Activated gamma-delta T cell (primary cell): ENCODE data around the gene PCBP1.
"Not testable (repeated sequence)": the region's sequence is repeated elsewhere in the genome, so short reads cannot be mapped to it uniquely, and the experiment has no call there.

ENCODE experiments used
- DNase-seq: peaks from one replicate; lab custom pipeline; 2025; lab: John Stamatoyannopoulos, UW

PCBP1 gene

DNA sequence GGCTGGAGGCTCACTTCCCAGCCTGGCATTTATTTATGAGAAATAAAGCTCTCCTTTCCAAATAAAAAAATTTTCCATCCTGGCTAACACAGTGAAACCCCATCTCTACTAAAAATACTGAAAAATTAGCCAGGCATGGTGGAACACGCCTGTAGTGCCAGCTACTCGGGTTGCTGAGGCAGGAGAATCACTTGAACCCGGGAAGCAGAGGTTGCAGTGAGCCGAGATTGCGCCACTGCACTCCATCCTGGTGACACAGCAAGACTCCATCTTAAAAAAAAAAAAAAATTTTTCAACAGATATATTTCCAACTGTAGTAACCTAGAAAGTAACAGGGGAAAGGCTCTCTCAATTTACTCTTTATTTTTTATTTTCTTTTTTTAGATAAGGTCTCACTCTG lies 6.1 kb upstream of the PCBP1 start:
- DNase-seq, result no peak

DNA sequence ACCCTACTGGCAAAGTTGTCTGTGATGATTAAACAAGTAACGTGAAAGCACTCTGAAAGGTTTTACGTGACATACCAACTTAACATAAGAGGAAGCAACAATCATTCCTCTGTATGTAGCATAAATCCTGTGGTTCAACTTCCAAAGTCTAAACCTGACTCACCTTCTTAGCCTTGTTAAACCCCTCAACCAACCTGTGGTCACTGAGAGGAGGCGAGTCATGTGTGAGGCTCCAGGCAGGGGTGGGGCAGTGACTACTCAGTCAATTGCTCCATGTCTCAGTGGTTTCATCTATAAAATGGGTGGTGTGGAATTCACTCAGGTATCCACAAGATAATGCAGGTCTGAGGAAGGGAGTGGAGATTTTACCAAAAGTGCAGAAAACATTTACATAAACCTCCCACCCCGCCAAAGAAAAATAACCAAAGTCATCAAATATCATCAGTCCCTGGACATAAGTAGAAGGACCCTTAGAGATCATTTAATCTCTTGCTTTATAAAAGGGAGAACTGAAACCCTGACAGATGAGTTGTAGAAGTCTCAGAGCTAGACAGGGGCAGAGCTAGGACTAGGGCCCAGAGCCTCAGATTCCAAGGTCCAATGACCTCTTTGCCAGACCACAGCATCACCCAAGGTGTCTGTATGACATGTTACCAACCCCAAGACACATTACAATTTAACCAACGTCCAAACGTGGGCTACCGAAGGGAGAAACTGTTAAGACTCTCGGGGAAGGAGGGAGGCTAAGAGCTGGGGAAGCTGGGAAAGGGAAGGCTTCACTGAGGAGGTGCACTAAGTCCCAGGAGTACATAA lies 3.7 kb upstream of the PCBP1 start:
- DNase-seq, result no peak

DNA sequence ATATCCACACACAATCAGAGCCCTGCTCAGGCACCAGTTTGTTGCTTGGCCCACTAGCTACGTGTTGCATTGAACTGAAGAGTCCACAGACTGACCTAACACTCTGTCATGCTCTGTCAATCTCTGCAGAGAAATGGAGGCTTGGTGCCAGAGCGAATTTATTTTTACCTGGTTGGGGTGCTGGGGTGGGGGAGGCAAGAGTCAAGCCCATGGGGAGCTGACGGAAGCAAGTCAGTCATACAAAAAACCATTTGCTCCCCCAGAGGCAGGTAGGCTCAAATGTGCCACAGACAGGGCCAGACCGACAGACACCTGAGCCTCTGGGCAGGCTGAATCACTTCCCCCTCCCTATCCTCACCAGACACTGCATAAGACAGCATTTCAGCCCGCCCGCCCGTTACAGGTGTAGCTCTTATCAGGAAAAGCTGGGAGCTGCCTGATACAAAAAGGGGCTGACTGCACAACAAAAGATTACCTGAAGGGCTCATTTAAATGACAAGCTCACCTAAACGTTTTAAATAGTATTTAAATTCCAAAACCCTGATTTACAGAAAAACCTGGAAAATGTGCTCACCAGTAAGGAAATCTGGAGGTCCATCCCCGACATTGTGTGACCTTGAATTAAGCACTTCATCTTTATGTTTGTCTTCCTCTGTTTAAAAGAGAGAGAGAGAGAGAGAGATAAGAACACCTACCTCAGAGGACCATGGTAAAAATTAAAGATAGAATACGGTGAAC lies 2.1 kb upstream of the PCBP1 start:
- no peak for DNase-seq

DNA sequence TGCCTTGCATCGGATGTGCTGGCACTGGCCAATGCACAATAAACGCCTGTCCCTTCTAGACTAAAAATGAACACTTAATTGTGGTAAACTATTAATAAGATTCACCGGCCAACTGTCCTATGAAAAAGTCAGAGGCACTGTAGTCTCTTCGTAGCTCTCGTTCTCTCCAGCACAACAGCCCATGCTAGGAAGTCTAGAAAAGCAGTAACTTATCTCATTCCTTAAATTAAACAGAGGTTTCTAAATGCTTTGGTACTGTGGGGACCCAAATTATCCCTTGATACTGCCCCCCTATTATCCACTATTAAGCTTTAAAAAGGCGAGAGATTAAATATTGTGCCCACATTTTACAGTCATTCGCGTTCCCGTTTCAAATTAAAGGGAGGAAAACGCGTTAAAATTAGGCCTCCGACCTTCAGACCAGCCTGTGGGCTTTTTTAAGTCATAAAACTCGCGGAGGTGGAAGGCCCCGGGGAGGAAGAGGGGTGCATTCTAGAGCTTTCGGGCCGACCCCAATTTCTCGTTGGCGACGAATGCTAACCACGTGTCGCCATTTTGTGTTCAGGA lies 1.5 kb upstream of the PCBP1 start:
- DNase-seq, result no peak

DNA sequence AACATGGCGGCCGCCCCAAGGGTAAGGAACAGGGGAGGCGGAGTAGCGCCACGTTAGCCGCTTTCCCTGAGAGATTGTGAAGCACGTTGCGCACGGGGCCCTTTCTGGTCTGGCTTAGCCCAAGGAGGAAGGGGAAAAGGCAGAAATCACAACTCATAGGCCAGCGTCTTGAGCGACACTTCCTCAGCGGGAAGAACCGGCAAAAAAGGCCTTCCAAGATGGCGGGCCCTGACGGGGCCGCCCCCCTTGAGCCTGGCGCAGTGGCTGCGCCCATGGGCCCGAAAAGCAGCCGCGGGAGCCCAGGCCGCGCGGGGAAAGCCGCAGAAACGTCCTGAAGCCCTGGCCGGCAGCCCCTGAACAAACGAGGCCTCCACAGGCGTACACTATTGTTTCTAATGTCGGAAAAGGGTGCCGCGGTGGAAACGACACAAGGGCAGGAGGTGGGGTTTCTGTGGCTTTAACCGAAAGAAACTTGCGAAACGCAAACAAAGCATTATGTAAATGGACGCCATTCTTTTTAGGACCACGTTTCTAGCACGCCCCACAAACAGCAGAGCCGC lies 919 bp upstream of the PCBP1 start:
- peak; percentile 48 for DNase-seq

DNA sequence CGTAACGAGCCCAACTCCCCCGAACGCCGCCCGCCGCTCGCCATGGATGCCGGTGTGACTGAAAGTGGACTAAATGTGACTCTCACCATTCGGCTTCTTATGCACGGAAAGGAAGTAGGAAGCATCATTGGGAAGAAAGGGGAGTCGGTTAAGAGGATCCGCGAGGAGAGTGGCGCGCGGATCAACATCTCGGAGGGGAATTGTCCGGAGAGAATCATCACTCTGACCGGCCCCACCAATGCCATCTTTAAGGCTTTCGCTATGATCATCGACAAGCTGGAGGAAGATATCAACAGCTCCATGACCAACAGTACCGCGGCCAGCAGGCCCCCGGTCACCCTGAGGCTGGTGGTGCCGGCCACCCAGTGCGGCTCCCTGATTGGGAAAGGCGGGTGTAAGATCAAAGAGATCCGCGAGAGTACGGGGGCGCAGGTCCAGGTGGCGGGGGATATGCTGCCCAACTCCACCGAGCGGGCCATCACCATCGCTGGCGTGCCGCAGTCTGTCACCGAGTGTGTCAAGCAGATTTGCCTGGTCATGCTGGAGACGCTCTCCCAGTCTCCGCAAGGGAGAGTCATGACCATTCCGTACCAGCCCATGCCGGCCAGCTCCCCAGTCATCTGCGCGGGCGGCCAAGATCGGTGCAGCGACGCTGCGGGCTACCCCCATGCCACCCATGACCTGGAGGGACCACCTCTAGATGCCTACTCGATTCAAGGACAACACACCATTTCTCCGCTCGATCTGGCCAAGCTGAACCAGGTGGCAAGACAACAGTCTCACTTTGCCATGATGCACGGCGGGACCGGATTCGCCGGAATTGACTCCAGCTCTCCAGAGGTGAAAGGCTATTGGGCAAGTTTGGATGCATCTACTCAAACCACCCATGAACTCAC lies 673 bp downstream of the PCBP1 start:
- DNase-seq, result no peak

DNA sequence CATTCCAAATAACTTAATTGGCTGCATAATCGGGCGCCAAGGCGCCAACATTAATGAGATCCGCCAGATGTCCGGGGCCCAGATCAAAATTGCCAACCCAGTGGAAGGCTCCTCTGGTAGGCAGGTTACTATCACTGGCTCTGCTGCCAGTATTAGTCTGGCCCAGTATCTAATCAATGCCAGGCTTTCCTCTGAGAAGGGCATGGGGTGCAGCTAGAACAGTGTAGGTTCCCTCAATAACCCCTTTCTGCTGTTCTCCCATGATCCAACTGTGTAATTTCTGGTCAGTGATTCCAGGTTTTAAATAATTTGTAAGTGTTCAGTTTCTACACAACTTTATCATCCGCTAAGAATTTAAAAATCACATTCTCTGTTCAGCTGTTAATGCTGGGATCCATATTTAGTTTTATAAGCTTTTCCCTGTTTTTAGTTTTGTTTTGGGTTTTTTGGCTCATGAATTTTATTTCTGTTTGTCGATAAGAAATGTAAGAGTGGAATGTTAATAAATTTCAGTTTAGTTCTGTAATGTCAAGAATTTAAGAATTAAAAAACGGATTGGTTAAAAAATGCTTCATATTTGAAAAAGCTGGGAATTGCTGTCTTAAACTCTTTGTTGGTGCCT lies 1.4 kb downstream of the PCBP1 start:
- no peak for DNase-seq

DNA sequence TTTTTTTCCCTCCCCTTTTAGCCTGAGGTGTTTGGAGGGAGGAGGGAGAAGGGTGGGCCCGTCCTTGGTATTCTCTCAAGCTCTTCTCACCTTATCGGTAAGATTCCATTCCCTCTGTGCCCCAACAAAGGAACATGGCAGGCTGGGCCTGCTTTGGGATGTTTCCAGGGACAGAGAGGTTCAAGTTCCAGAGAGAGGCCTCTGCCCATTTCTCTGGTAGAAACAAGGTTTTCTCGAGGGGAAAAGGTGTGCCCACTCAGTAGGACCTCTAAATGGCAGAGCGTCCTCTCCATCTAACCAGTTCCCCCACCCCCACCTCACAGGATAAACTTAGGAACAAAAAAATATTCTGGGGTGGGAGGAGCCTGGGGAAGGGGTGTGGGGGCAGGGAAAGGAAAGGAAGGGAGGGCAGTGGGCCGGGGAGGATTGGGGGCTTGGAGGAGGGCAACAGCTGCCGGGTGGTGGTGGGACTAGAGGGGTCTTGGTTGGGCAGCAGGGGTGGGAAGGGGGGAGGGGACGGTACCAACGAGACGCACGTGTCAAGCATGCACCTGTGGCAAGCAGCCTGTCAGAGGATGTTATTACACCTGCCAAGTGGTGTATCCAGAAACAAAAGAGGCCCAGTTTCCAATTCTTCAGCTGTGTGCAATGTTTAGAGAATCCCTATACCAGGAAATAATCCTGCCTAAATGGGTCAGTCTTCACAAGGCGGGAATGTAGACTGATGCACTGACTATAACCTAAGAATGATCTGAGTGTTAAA lies 2.1 kb downstream of the PCBP1 start:
- DNase-seq, result no peak

DNA sequence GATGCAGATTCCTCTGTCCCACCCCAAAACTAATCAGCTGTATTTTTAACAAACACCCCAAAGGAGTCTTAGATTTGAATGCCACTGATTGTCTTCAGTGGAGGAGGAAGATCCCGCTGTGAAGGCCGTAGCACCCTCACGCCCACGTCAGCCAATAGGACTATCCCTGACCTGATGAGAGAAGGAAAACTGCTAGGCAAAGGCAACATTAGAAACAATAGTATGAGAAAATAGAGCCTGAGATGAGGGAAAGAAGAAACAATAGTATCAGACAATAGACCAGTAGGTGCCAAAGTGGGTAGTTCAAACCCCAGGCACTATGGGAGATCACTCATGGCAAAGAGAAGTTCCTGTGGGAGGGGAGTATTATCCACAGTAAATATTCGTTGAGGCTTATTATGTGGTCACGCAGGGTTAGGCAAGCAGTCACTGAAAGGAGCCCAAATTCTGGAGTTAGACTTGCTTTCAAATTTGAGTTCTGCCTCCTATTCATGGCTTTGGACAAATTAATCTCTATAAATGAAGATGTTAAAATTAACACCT lies 2.8 kb downstream of the PCBP1 start:
- DNase-seq, result no peak

DNA sequence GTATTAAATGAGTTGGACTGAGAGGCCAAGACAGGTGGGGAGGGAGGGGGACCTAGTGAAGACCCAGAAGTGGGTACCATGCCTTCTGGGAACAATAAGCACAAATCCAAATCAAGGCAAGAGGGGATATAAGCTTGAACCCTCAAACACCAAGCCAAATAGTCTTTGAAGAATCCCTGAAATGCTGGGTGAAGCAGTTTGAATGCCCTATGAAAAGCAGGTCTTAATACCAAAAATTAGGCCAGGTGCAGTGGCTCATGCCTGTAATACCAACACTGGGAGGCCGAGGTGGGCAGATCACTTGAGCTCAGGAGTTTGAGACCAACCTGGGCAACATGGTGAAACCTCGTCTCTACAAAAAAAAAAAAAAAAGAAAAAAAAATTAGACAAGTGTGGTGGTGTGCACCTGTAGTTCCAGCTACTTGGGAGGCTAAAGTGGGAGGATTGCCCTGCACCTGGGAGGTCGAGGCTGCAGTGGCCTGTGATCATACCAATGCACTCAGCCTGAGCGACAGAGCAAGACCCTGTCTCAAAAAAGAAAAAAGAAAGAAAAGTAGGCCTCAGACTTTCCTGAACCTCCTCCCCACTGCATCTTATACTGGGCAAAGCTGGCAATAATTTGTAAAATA lies 3.5 kb downstream of the PCBP1 start:
- DNase-seq, result no peak

DNA sequence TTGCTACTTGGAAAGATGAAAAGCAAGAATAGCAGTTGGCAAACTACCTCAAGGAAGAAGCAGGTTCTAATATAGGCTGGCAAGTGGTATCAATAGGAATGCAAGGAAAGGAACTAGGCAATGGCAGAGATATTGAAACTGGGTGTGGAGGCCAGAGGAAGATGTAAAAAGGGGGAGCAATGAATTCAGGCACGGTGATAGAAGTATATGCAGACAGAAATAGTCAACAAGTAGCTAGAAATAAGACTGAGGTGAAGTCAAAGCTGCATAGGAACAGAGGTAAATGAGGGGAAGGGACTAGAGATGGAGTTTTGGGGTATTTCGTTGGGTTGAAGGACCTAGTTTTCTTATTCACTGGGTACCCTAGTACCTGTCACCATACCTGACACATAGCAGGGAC lies 4.1 kb downstream of the PCBP1 start:
- DNase-seq, result no peak

DNA sequence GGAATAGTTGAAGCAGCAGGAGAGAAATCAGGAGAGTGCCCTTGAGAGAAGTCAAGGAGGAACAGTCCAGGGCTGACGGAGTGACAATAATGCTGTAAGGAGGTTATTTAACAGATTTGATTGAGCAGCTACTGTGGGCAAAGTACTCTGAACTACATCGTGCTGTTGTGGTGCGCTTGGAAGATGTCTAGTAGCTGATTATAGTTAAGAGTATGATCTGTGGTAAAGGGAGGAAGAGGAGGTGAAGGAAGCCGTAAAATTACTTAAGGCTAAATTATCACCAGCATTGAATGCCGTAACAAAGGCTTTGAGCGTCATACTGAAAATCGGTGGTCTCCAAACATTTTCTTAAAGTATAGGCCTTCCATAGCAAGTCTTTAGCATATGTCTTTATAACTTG lies 4.5 kb downstream of the PCBP1 start:
- no peak for DNase-seq

DNA sequence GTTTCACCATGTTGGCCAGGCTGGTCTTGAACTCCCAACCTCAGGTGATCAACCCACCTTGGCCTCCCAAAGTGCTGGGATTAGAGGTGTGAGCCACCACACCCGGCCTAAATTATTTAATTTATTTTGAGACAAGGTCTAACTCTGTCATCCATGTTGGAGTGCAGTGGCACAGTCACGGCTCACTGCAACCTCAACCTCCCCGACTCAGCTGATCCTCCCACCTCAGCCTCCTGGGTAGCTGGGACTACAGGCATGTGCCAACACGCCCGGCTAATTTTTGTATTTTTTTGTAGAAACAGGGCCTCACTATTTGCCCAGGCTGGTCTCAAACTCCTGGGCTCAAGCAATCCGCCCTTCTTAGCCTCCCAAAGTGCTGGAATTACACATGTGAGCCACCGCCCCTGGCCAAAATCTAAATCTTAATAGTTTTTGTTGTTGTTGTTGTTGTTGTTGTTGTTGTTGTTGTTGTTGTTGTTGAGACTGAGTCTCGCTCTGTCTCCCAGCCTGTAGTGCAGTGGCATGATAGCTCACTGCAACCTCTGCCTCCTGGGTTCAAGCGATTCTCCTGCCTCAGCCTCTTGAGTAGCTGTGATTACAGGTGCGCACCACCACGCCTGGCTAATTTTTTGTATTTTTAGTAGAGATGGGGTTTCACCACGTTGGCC lies 5.4 kb downstream of the PCBP1 start:
- DNase-seq, result not testable (repeated sequence)

DNA sequence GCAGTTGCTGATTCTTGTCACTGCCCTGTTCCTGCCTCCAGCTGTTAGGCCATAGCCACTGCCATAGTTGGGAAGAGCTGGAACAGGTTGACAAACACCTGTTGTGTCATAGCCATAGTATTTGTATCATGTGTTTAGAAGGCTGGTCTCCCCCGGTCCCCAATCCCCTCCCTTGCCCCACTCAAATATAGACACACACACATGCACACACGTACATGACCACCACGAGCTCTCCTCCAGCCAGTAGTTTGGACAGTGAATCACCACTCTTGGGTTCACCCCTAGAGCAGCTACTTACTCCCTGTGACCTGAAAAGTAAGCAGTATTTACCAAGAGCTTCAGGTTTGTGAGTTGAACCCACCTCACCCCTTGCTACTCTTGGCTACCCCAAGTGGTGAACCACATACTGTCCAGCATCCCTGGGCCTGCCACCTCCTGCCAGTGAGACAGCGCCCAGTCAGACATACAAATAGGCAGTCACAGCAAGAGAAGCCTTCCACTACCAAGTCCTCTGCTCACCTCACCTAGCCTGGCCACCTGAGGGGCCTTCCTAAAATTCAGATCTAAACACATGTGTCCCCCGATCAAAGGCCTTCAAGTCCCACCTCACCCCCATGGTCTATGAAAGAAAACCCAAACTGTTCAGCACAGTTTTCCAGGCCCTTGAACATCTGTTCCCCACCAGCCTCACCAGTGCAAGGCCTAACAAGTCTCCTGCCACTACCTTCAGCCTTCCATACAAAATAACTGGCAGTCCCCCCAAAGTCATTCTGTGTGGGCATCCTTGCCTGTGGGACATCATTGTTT lies 7.1 kb downstream of the PCBP1 start:
- DNase-seq, result no peak

DNA sequence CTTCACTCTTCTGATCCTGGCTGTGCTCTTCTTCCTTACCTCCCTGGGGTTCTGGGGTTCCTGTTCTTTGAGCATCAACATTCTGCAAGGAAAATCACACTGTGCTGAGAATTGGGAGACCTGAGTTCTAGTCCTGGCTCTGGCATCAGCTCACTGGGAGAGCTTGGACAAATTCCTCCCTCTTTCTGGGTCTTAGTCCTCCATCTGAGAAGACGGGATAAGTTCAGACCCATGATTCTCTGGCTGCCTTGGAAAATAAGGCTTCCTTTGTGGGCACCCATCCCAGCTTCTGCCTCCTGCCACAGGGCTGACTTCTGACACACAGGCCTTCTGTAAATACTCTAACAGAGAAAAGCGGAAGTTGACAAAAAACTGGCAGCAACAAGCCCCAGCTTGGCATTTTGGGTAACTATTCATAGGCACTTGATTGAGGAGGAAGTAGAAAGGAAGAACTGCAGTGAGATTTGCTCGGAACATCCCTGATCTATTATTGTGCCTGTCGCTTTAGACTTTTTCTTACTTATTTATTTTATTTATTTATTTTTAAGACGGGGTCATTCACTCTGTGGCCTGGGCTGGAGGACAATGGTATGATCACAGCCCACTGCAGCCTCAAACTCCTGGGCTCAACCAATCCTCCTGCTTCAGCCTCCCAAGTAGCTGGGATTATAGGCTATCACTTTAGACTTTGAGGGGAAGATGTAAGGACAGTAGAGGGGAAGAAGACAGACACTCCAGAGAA lies 7.9 kb downstream of the PCBP1 start:
- DNase-seq, result no peak

DNA sequence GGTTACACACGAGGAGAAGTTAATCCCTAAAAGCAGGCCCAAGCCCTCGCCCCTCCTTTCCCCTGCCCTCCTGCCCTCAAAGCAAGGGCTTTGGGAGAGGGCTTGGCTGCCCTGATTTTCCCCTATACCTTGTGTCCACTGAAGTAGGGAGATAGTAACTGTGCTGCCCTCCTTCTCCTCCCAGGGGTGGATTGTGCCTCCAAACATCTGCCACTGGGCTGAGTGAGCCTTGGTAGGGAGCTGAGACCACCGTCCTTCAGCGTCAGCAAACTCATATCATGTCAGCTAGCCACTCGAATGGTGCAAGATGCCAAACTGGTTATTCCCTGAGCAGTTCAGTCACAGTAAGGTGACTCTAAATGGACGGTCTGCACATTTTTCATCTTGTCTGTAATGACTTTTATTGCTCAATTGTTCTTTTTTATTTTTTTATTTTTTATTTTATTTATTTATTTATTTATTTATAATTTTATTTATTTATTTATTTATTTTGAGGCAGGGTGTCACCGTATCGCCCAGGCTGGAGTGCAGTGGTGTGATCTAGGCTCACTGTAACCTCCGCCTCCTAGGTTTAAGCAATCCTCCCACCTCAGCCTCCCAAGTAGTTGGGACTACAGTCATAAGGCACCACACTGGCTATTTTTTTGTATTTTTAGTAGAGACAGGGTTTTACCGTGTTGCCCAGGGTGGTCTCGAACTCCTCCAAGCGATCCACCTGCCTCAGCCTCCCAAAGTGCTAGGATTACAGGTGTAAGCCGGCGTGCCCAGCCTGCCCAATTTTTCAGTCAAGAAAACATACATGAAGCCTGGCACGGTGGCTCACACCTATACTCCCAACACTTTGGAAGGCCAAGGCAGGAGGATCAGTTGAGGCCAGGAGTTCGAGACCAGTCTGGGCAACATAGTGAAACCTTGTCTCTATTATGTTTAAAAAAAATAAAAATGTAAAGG lies 8.7 kb downstream of the PCBP1 start:
- no peak for DNase-seq
